Measurements from ENCODE around the gene GLTP.
"Not testable (repeated sequence)": the region's sequence is repeated elsewhere in the genome, so short reads cannot be mapped to it uniquely, and the experiment has no call there.

Gene GLTP

GRCh38 chr12:109902891-109903418 is 22.6 kb upstream of the GLTP start:
- DNase-seq (ENCODE audit: low read depth in 2 of 2), result no peak

DNA sequence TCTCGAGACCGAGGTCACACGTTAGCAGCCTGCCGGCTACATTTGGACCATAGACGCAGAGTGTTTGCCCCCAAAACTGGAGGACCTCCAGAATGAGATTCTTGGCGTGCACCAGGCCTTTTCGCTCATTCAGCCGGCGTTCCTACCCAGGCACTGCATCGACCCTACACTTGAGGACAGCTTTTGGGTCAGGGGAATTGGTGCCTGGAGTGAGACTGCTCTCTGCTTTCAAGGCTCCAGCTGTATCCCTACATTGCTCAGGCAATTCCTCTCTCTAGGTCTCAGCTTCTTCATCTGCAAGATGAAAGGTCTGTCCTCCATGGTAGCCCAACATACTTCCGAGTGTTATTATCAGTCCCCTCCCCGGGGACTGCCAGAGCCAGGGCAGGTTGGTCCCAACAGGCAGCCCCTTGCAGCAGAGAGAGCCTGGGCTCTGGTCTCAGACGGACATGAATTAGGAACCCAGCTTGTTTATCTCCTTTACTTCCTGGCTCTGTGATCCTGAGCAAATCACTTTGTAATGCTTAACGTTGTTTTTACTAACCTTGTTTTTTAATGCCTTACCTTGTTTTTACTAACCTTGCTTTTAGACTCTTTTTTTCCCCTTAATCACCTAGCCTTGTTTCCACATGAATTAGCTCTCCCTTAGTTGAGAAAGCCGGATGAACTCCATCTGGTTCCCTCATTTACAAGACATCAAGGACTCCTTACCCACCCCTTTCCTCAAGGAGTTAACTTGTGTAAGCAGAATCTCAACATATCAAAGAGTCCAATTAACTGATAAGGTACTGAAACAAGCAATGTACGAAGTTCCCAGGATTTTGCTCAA is 20.6 kb upstream of the GLTP start:
- no peak for DNase-seq (ENCODE audit: low read depth in 2 of 2)

DNA sequence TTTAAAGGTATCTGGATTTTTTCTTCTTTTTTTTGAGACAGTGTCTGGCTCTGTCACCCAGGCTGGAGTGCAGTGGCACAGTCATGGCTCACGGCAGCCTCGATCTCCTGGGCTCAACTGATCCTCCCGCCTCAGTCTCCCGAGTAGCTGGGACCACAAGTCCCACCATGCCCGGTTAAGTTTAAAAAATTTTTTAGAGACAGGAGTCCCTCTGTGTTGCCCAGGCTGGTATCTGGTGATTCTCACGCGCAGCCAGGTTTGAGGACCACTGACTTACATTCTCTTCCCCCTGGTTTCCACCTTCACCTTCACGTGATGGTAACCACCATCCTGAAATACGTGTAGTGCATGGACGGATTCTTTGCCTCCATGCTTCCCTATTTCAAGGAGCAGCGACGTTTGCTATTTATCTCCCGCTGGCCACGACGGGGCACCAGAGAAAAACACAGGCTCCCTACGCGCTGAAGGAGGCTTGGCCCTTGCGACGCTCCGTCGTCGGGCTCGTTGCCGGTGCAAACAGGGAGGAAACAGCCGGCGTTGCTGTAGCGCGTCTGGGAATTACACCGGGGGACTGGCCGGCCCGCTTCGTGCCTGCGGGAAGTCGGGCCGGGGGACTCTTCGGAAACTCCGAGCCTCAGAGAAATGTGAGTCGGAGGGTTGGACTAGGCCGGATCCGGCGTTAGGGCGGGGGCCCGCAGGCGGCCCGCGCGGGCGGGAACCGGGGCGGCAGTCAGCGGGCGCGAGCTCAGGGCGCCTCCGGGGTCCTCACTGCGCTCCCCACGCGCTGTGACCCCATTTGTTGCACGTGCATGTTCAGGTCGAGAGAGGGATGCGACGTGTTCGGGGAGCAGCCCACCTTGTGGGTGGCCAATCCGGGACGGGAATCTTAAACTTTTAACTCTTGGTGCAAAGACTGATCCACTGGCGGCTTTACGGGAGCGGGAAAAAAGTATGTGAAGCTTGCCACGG is 19.7 kb upstream of the GLTP start, which contains the start of gene TCHP:
Gene TCHP, plus strand, starts transcription at position 492 of the 969 bp plus-strand sequence. CDS start 2,753 bp downstream, outside the sequence.
- DNase-seq (ENCODE audit: low read depth in 2 of 2), result peak; percentile 23 to 45

- DNase-seq (ENCODE audit: low read depth in 2 of 2), result not testable (repeated sequence)
These were observed 19.0 kb upstream of the GLTP start for GRCh38 chr12:109899345-109899744.

DNA sequence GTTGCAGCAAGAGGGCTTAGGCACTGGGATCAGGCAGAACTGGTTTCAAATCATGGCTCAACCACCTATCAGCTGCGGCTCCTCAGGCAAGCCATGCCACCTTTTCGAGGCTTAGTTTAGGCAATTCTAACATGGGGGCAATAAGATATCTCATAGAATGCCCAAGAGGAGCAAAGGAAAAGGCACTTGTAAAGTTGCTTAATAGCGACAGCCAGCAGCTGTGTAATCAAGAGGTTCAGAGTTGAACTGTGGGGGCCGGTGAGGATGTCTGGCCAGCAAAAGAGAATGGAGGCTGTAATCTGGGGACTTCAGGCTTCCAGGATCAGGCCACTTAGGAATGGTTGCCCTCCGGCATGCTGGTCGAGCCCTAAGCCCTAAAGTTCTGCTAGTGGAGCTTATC is 16.7 kb upstream of the GLTP start:
- DNase-seq (ENCODE audit: low read depth in 2 of 2), result no peak

- DNase-seq (ENCODE audit: low read depth in 2 of 2), result no peak
These were observed 15.8 kb upstream of the GLTP start for GRCh38 chr12:109896188-109896587.

- no peak for DNase-seq (ENCODE audit: low read depth in 2 of 2)
These were observed 14.6 kb upstream of the GLTP start for GRCh38 chr12:109894939-109895338.

GRCh38 chr12:109893261-109893995 is 13.1 kb upstream of the GLTP start:
- DNase-seq (ENCODE audit: low read depth in 2 of 2), result no peak

GRCh38 chr12:109892748-109893147 is 12.4 kb upstream of the GLTP start:
- DNase-seq (ENCODE audit: low read depth in 2 of 2), result no peak

- DNase-seq (ENCODE audit: low read depth in 2 of 2), result no peak
These were observed 11.9 kb upstream of the GLTP start for GRCh38 chr12:109892165-109892715.

DNA sequence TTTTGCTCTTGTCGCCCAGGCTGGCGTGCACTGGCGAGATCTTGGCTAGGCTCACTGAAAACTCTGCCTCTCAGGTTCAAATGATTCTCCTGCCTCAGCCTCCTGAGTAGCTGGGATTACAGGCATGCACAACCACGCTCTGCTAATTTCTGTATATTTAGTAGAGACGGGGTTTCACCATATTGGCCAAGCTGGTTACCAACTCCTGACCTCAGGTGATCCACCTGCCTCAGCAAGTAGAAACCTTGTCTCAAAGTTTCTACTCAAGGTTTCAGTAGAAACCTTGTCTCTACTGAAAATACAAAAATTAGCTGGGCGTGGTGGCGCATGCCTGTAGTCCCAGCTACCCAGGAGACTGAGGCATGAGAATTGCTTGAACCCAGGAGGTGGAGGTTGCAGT is 11.4 kb upstream of the GLTP start:
- DNase-seq (ENCODE audit: low read depth in 2 of 2), result not testable (repeated sequence)

- DNase-seq (ENCODE audit: low read depth in 2 of 2), result no peak
These were observed 10.4 kb upstream of the GLTP start for GRCh38 chr12:109890620-109891170.

GRCh38 chr12:109888179-109889020 is 8.1 kb upstream of the GLTP start:
- no peak for DNase-seq (ENCODE audit: low read depth in 2 of 2)

DNA sequence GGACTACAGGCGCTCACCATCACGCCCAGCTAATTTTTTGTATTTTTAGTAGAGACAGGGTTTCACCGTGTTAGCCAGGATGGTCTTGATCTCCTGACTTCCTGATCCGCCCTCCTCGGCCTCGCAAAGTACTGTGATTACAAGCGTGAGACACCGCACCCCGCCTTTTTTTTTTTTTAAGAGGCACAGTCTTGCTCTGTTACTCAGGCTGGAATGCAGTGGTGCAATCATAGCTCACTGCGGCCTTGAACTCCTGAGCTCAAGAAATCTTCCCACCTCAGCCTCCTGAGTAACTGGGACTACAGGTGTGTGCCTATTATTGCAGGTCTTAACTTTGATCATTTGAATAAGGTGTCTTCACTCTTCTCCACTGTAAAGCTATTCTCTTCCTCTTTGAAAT is 5.3 kb upstream of the GLTP start:
- DNase-seq (ENCODE audit: low read depth in 2 of 2), result no peak

GRCh38 chr12:109883461-109883860 is 3.1 kb upstream of the GLTP start:
- DNase-seq (ENCODE audit: low read depth in 2 of 2), result no peak

GRCh38 chr12:109881752-109882151 is 1.4 kb upstream of the GLTP start:
- no peak for DNase-seq (ENCODE audit: low read depth in 2 of 2)

GRCh38 chr12:109880938-109881337 is 597 bp upstream of the GLTP start:
- DNase-seq (ENCODE audit: low read depth in 2 of 2), result no peak

DNA sequence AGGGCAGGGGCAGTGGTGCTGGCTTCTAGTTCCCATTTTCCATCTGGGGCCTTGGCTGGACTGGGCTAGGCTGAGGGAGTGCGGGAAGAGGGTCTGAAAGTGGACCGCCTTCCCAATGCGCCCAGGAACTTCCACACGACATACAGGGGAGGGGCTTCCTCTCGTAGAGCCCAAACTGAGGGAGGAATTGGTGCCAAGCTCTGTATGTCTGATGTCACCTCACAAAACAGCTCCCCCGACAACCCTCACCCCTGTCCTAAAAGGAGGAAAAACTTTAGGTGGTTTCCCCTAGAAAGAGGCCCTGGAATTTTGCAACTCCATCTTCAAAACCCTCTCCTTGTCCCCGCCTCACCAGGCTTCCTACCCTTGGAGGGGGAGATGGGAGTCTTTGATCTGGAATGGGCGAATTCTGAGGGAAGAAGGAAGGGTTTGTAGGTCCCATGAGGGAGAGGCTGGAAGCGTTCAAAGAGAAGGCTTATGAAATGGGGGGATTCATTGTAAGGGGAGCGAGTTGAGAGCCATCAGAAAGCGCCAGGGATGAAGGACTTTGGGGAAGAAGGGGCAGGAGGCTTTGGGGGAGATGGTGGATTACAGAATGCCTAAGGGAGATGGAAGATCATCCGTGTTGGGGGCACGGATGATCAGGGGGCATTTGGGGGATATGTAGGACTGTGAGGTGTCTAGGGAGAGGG is 844 bp downstream of the GLTP start:
- no peak for DNase-seq (ENCODE audit: low read depth in 2 of 2)

- DNase-seq (ENCODE audit: low read depth in 2 of 2), result no peak
These were observed 1.6 kb downstream of the GLTP start for GRCh38 chr12:109878749-109879148.
